NB4 (cell line): ENCODE data around the gene TBX2.
"Not testable (repeated sequence)": the region's sequence is repeated elsewhere in the genome, so short reads cannot be mapped to it uniquely, and the experiment has no call there.

ENCODE experiments used
- DNase-seq: peaks from one replicate; pipeline ENCODE4 v3.0.0; 2010; ENCODE audit warnings: low read depth
- H3K4me3 ChIP-seq: one replicate; pipeline ENCODE4 v1.5.1; 2011; ENCODE audit warnings: mild to moderate bottlenecking, low read depth, low read length, moderate library complexity
- CTCF ChIP-seq: IDR thresholded peaks from one replicate; pipeline ENCODE4 v1.5.1; 2012; ENCODE audit warnings: low read depth, low read length
- MAX ChIP-seq: IDR thresholded peaks from 2 replicates; pipeline ENCODE4 v1.6.1; 2011; ENCODE audit warnings: low read depth, low read length
- MYC ChIP-seq: IDR thresholded peaks from 2 replicates; pipeline ENCODE4 v1.6.1; 2011; ENCODE audit warnings: low read depth, low read length
- POLR2A ChIP-seq: IDR thresholded peaks from 2 replicates; pipeline ENCODE4 v1.6.1; 2011; ENCODE audit warnings: mild to moderate bottlenecking; ENCODE audit not compliant: insufficient read length; ENCODE audit errors: extremely low read depth

The TBX2 gene

GRCh38 chr17:61429274-61429673 lies 29.6 kb downstream of the TBX2 start:
- H3K4me3 ChIP-seq = no peak overlapping the region
- TF ChIP-seq POLR2A (no peak), CTCF (no peak), MYC (no peak), MAX (no peak)
- DNase-seq = no peak

GRCh38 chr17:61429831-61430230 lies 30.2 kb downstream of the TBX2 start:
- DNase-seq, H3K4me3 ChIP-seq: not testable (repeated sequence)

GRCh38 chr17:61431594-61432311 lies 32.1 kb downstream of the TBX2 start:
- no peak for TF ChIP-seq CTCF
- TF ChIP-seq POLR2A = no peak
- TF ChIP-seq MYC = no peak
- DNase-seq = no peak
- H3K4me3 ChIP-seq = no peak overlapping the region

GRCh38 chr17:61436273-61436672 lies 36.6 kb downstream of the TBX2 start:
- TF ChIP-seq MAX (no peak), MYC (no peak)
- no peak for DNase-seq
- no peak overlapping the region for H3K4me3 ChIP-seq

GRCh38 chr17:61436995-61437704 lies 37.5 kb downstream of the TBX2 start:
- TF ChIP-seq MAX (no peak), MYC (no peak), POLR2A (no peak), CTCF (no peak)
- DNase-seq = no peak
- no peak overlapping the region for H3K4me3 ChIP-seq

GRCh38 chr17:61440697-61441096 lies 41.1 kb downstream of the TBX2 start:
- no peak for TF ChIP-seq CTCF
- no peak for TF ChIP-seq POLR2A
- no peak for TF ChIP-seq MAX
- TF ChIP-seq MYC = no peak
- no peak overlapping the region for H3K4me3 ChIP-seq
- no peak for DNase-seq

GRCh38 chr17:61441507-61441906 lies 41.9 kb downstream of the TBX2 start:
- H3K4me3 ChIP-seq = not testable (repeated sequence)

More at GRCh38 chr17:61441507-61441906, 41.9 kb downstream of the TBX2 start:
- DNase-seq = not testable (repeated sequence)
